ENCODE measurements around the gene OR10A2. TPM values are rescaled to one million over a fixed set of nuclear protein-coding genes. Genes with fewer than 3 reads are reported as not detected.

Gene OR10A2, protein sequence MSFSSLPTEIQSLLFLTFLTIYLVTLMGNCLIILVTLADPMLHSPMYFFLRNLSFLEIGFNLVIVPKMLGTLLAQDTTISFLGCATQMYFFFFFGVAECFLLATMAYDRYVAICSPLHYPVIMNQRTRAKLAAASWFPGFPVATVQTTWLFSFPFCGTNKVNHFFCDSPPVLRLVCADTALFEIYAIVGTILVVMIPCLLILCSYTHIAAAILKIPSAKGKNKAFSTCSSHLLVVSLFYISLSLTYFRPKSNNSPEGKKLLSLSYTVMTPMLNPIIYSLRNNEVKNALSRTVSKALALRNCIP
- total RNA-seq, result not detected
- polyA plus RNA-seq, result not detected
- long read RNA-seq, donor 1, result 0 reads
- long read RNA-seq, donor 2, result 0 reads
- long read RNA-seq, donor 3, result 0 reads
- long read RNA-seq, donor 4, result 0 reads
- long read RNA-seq, donor 5, result 0 reads
- long read RNA-seq, donor 6, result 0 reads
- long read RNA-seq, donor 7, partial matches to known transcripts, result 0 of 2 reads
- long read RNA-seq, donor 7, other reads (novel, unspliced or antisense), result 0 of 2 reads
- long read RNA-seq, donor 8, result 0 reads
- long read RNA-seq, donor 9, partial matches to known transcripts, result 0 of 1 reads
- long read RNA-seq, donor 9, other reads (novel, unspliced or antisense), result 0 of 1 reads
- long read RNA-seq, donor 10, result 0 reads

DNA sequence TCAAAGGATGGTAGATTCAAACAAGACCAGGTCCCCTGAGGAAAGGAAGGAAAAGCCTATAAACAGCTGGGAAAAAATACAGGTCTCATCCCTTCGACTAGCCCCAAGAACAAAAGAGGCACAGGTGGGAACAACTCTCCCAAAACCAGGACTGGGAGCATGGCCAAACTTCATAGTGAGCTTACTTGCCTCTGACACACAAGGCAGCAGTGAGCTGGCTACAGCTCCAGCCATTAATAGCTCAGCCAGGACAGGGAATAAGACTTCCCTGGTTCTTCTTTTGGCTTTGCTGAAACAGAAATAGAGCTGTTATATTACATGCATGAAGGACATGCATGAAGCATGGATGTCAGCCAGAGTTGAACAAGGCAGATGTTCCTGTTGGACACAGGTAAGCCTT lies at the start of gene OR10A2:
OR10A2 (plus strand) TSS at position 97 of the 400 bp plus-strand sequence. CDS start 6,698 bp downstream, outside the sequence.
- Histone ChIP-seq H3K36me3 (no peaks in the 10 kb centered on the region), H3K27ac (no peak within 1 kb of the TSS), H3K4me1 (no peaks in the 10 kb centered on the region), H3K27me3 (no peaks in the 10 kb centered on the region), H3K9me3 (no peaks in the 10 kb centered on the region), H3K4me3 (no peak within 1 kb of the TSS)
- peak in 1 of 2 donors; percentile 3 for DNase-seq
- intact Hi-C loops (cut with DNase I; ENCODE audit: low total_unique reads), result no loop called here
- WGBS, 5 donors, result 33 to 58% (median 49%) methylated on average over 1 of the region's 1 CpG
- TF ChIP-seq POLR2A (IDR thresholded peaks at IDR 0.05) (no peak), POLR2AphosphoS5 (IDR thresholded peaks at IDR 0.05) (no peak), EP300 (IDR thresholded peaks at IDR 0.05) (no peak)
- TF ChIP-seq, protein P1, sequence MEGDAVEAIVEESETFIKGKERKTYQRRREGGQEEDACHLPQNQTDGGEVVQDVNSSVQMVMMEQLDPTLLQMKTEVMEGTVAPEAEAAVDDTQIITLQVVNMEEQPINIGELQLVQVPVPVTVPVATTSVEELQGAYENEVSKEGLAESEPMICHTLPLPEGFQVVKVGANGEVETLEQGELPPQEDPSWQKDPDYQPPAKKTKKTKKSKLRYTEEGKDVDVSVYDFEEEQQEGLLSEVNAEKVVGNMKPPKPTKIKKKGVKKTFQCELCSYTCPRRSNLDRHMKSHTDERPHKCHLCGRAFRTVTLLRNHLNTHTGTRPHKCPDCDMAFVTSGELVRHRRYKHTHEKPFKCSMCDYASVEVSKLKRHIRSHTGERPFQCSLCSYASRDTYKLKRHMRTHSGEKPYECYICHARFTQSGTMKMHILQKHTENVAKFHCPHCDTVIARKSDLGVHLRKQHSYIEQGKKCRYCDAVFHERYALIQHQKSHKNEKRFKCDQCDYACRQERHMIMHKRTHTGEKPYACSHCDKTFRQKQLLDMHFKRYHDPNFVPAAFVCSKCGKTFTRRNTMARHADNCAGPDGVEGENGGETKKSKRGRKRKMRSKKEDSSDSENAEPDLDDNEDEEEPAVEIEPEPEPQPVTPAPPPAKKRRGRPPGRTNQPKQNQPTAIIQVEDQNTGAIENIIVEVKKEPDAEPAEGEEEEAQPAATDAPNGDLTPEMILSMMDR (IDR thresholded peaks at IDR 0.05), result no peak

DNA sequence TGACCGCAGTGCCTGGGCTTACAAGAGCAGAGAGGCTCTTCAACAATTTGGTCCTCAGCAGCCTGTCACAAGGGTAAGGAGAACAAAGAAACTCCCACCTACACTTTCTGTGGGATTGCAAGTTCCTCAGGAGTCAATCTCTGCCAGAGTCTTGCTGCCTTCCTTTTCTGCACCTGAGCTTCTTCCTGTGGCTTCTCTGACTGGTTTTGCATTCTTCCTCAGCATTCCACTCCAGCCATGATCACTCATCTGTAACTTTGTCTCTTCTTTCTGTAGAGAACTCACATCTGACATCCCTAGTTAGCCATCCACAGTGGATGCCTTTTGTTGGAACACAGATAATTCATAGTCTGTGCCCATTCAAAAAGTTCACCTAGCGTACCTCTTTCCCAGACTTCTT lies 49.2 kb upstream of the OR10A2 start:
- 58 to 71% (median 63%) methylated on average over 2 of the region's 2 CpGs for WGBS, 5 donors
- H3K4me1 ChIP-seq, result no peaks in the 10 kb centered on the region
- no peak overlapping the region for H3K4me3 ChIP-seq
- H3K27ac ChIP-seq, result no peak overlapping the region
- no peaks in the 10 kb centered on the region for H3K9me3 ChIP-seq
- intact Hi-C loops (cut with DNase I; ENCODE audit: low total_unique reads), result no loop called here
- TF ChIP-seq POLR2A (IDR thresholded peaks at IDR 0.05) (no peak), POLR2AphosphoS5 (IDR thresholded peaks at IDR 0.05) (no peak), EP300 (IDR thresholded peaks at IDR 0.05) (no peak)
- TF ChIP-seq, protein P1 (IDR thresholded peaks at IDR 0.05), result no peak
- H3K27me3 ChIP-seq, result peaks cover 0 to 10% (median 0%) of the 10 kb centered on the region in 3 donors
- DNase-seq, result no peak
- H3K36me3 ChIP-seq, result no peaks in the 10 kb centered on the region

DNA sequence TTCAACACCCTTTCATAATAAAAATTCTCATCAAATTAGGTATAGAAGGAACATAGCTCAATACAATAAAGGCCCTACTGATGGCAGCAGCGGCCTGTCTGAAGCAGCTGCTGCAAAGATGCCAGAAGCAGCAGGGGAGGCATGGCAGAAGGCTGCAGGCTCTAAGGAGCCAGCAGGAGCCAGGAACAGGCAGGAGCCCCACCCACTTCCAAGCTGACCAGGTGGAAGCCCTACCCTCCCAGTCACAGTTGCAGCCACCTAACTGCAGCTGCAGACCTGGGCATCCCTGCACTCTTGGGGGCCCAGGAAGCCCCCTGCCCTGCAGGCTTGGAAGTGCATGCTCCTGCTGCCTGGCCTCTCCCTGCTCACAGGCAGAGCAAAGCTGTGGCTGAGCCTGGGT lies 45.2 kb upstream of the OR10A2 start:
- intact Hi-C loops (cut with DNase I; ENCODE audit: low total_unique reads), result no loop called here
- H3K27me3 ChIP-seq, result peaks cover 0 to 5% (median 0%) of the 10 kb centered on the region in 3 donors
- no peak overlapping the region for H3K4me3 ChIP-seq
- 46 to 62% (median 54%) methylated on average over 1 of the region's 1 CpG for WGBS, 5 donors
- H3K27ac ChIP-seq, result no peak overlapping the region
- TF ChIP-seq POLR2A (IDR thresholded peaks at IDR 0.05), result no peak
- no peak for TF ChIP-seq POLR2AphosphoS5 (IDR thresholded peaks at IDR 0.05)
- TF ChIP-seq, protein P1 (IDR thresholded peaks at IDR 0.05), result no peak
- no peak for TF ChIP-seq EP300 (IDR thresholded peaks at IDR 0.05)
- no peak for DNase-seq
- H3K4me1 ChIP-seq, result no peaks in the 10 kb centered on the region
- no peaks in the 10 kb centered on the region for H3K36me3 ChIP-seq
- H3K9me3 ChIP-seq, result no peaks in the 10 kb centered on the region

DNA sequence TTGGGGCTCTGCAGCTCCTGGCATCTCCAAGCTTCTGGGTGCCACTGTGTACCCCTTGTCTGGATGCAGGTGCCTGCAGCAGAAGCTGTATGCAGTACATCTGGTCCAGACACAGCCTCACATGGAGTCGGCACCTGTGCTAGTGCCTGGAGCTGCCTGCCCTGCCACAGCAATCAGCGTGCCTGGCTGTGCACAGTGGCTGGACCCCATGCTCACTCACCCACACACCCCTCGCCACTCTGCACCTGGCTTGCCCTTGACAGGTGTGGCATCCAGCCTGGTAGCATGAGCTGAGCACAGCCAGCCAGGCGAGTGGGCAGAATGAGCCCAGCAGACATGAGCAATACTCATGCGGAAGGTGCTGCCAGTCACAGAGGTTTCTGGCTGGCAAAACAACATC lies 43.9 kb upstream of the OR10A2 start:
- TF ChIP-seq, protein P1 (IDR thresholded peaks at IDR 0.05), result no peak
- TF ChIP-seq POLR2A (IDR thresholded peaks at IDR 0.05) (no peak), POLR2AphosphoS5 (IDR thresholded peaks at IDR 0.05) (no peak), EP300 (IDR thresholded peaks at IDR 0.05) (no peak)
- no peaks in the 10 kb centered on the region for H3K36me3 ChIP-seq
- intact Hi-C loops (cut with DNase I; ENCODE audit: low total_unique reads), result no loop called here
- WGBS, 5 donors, result 82 to 100% (median 89%) methylated on average over 1 to 5 of the region's 5 CpGs
- H3K27ac ChIP-seq, result no peak overlapping the region
- no peaks in the 10 kb centered on the region for H3K9me3 ChIP-seq
- no peaks in the 10 kb centered on the region for H3K4me1 ChIP-seq
- no peak overlapping the region for H3K4me3 ChIP-seq
- no peaks in the 10 kb centered on the region for H3K27me3 ChIP-seq
- no peak for DNase-seq
